PC-3 (cell line): ENCODE measurements around the gene URM1. TPM values are rescaled to one million over a fixed set of nuclear protein-coding genes. Genes with fewer than 3 reads are reported as not detected.

Experiments
- ATAC-seq: fragments of 200-7000 bp; cut with Tn5 transposase; 2 replicates; pipeline ENCODE4 v1.9.1; 2020; ENCODE audit warnings: mild to moderate bottlenecking, moderate library complexity
- BruUV-seq: library from RNA; stranded (reverse); fragments of 400-500 nt; replicated peaks from 2 replicates; lab custom pipeline; 2021; lab: Mats Ljungman, UMichigan
- CTCF ChIA-PET: fragments of 300-600 bp; sonication (Branson Sonifier 250); formaldehyde crosslinking; loops from one replicate; lab custom pipeline; 2022; ENCODE audit warnings: antibody characterized with exemption; lab: Charles Lee
- POLR2A ChIA-PET: fragments of 300-600 bp; sonication (Branson Sonifier 250); formaldehyde crosslinking; loops from one replicate; lab custom pipeline; 2022; ENCODE audit warnings: antibody characterized with exemption; ENCODE audit not compliant: unreplicated experiment; lab: Charles Lee
- DNase-seq: peaks from one replicate; pipeline ENCODE4 v3.0.0-alpha.2; 2015
- H2AFZ ChIP-seq: fragments of 300-600 bp; sonication (generic); 2 replicates; pipeline ENCODE4 v1.6.0; 2016; ENCODE audit warnings: antibody characterized with exemption, low read length
- H3F3A ChIP-seq: fragments of 300-600 bp; sonication (generic); one replicate; pipeline ENCODE4 v1.6.0; 2017; ENCODE audit warnings: antibody characterized with exemption, low read length, control low read depth, mild to moderate bottlenecking; ENCODE audit not compliant: unreplicated experiment
- H3K27ac ChIP-seq: fragments of 300-600 bp; sonication (generic); 2 replicates; pipeline ENCODE4 v1.5.1; 2016; ENCODE audit warnings: mild to moderate bottlenecking, low read length
- H3K27me3 ChIP-seq: fragments of 300-600 bp; sonication (generic); 2 replicates; pipeline ENCODE4 v1.6.1; 2016; ENCODE audit warnings: low read length, mixed read lengths
- H3K36me3 ChIP-seq: fragments of 300-600 bp; sonication (generic); 2 replicates; pipeline ENCODE4 v1.6.1; 2016; ENCODE audit warnings: low read depth, mixed run types, low read length, mixed read lengths
- H3K4me1 ChIP-seq: fragments of 300-600 bp; sonication (generic); 2 replicates; pipeline ENCODE4 v1.5.1; 2016; ENCODE audit warnings: low read length; ENCODE audit not compliant: insufficient read depth
- H3K4me2 ChIP-seq: fragments of 300-600 bp; sonication (generic); 2 replicates; pipeline ENCODE4 v1.6.0; 2016; ENCODE audit warnings: low read length
- H3K4me3 ChIP-seq: fragments of 300-600 bp; sonication (generic); 2 replicates; pipeline ENCODE4 v1.5.1; 2016; ENCODE audit warnings: mild to moderate bottlenecking, low read length, mixed read lengths
- H3K79me2 ChIP-seq: fragments of 300-600 bp; sonication (generic); 2 replicates; pipeline ENCODE4 v1.6.1; 2017; ENCODE audit warnings: low read length, mixed read lengths
- H3K9ac ChIP-seq: fragments of 300-600 bp; sonication (generic); 2 replicates; pipeline ENCODE4 v1.6.0; 2016; ENCODE audit warnings: mild to moderate bottlenecking, low read length
- H3K9me2 ChIP-seq: fragments of 300-600 bp; sonication (generic); replicated peaks from 2 replicates; pipeline ENCODE4 v1.6.1; 2016; ENCODE audit warnings: mixed run types, low read length, mixed read lengths
- H3K9me3 ChIP-seq: fragments of 300-600 bp; sonication (generic); 2 replicates; pipeline ENCODE4 v1.6.1; 2016; ENCODE audit warnings: low read length, mixed read lengths
- H4K20me1 ChIP-seq: fragments of 300-600 bp; sonication (generic); 2 replicates; pipeline ENCODE4 v1.6.1; 2016; ENCODE audit warnings: low read length, mixed read lengths
- EZH2 ChIP-seq: fragments of 300-600 bp; sonication (generic); IDR thresholded peaks from one replicate; pipeline ENCODE4 v1.6.1; 2017; ENCODE audit warnings: antibody characterized with exemption, mild to moderate bottlenecking, low read length; ENCODE audit not compliant: unreplicated experiment
- EZH2phosphoT487 ChIP-seq: fragments of 300-600 bp; sonication (generic); IDR thresholded peaks from 2 replicates; pipeline ENCODE4 v1.6.1; 2018; ENCODE audit warnings: mild to moderate bottlenecking, antibody characterized with exemption, low read length, borderline replicate concordance
- intact Hi-C: fragments of 100-400 bp; cut with micrococcal nuclease; formaldehyde crosslinking; loops from 2 replicates; pipeline ENCODE4 v1.9.0; 2023
- total RNA-seq: library from RNA; depleted of rRNA; stranded (reverse); fragments of >200 nt; gene quantifications from 2 replicates; pipeline ENCODE4 v1.2.3, GENCODE V29; 2014
- TF ChIP-seq, protein P1 (sequence below): fragments of 300-600 bp; sonication (generic); conservative IDR thresholded peaks from 2 replicates; pipeline ENCODE4 v1.5.1; 2017; ENCODE audit warnings: antibody characterized with exemption, low read depth, mild to moderate bottlenecking, low read length

The URM1 gene
- total RNA-seq, 1 experiment from 2014 or later: 29.1 TPM

DNA sequence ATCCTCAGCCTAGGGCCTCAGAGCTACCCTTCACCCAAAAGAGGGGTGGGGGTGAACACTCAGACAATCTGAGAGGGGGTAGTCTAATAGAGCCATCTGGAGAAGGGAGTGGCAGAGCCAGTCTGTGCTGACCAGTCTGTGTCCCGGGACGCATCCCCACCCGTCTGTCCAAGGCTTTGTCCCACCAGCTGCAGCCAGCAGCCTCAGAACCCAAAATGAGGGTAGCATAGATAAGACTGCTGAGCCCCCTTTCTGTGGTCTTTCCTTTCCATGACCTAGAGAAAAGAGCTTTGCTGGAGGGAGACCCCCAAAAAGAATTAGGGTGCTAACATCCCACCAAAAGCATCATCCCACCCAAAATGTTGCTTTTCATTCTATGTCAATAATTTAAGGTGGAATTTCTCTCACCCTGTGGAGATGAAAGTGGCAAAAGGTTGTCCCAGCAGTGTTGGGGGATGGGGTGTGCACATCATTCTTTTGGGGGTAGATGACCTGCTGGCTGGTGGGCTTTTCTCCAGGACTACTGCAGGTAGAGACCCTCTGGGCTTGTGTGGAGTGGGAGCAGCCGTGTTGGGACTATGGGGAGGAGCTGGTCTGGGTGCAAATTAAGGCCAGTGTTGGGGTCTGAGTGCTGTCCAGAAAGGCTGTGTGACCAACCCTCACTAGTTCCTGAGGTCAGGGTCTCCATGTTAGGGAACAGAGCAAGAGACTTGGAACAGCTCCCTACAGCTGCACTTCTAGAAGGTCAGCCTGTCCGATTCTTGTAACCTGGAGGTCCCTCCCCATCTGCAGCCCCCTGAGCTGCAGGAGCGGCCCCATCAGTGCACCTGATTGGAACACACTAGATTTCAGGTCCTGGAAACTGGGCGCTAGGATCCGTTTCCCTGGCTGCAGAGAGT is 19.9 kb downstream of the URM1 start:
- Histone ChIP-seq H2AFZ (no peak overlapping the region), H3K9me2 (no peaks in the 10 kb centered on the region), H3K4me1 (no peaks in the 10 kb centered on the region), H3K9ac (no peak overlapping the region), H3F3A (no peaks in the 10 kb centered on the region), H3K4me3 (no peak overlapping the region), H3K27me3 (no peaks in the 10 kb centered on the region), H3K36me3 (no peaks in the 10 kb centered on the region), H3K9me3 (no peaks in the 10 kb centered on the region), H4K20me1 (no peaks in the 10 kb centered on the region), H3K79me2 (no peaks in the 10 kb centered on the region), H3K27ac (no peak overlapping the region), H3K4me2 (no peak overlapping the region)
- DNase-seq (no peak), ATAC-seq (no peak)
- intact Hi-C loops: no loop called here
- ChIA-PET CTCF (no interaction called here), POLR2A (no interaction called here)
- no TSS peak for BruUV-seq
- TF ChIP-seq EZH2 (no peak), EZH2phosphoT487 (no peak)
- TF ChIP-seq, protein P1, sequence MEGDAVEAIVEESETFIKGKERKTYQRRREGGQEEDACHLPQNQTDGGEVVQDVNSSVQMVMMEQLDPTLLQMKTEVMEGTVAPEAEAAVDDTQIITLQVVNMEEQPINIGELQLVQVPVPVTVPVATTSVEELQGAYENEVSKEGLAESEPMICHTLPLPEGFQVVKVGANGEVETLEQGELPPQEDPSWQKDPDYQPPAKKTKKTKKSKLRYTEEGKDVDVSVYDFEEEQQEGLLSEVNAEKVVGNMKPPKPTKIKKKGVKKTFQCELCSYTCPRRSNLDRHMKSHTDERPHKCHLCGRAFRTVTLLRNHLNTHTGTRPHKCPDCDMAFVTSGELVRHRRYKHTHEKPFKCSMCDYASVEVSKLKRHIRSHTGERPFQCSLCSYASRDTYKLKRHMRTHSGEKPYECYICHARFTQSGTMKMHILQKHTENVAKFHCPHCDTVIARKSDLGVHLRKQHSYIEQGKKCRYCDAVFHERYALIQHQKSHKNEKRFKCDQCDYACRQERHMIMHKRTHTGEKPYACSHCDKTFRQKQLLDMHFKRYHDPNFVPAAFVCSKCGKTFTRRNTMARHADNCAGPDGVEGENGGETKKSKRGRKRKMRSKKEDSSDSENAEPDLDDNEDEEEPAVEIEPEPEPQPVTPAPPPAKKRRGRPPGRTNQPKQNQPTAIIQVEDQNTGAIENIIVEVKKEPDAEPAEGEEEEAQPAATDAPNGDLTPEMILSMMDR: no peak

DNA sequence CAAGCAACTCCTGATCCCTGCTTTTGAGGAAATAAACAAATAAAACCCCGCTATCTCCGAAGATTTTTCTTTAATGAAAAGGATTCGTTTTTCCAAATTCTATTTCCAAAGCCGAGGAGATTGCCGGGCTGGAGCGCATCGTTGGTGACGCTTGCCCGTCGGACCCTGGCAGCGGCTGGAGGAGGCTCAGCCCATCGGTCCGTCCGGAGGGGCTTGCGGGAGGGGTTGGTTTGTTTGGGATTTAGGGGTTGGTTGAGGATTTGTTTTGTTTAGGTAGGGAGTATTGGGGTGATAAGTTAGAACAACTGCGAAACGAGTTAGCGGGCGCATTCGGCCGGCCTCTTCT is 20.8 kb downstream of the URM1 start:
- no peak overlapping the region for H3K9ac ChIP-seq
- H3K27me3 ChIP-seq: no peaks in the 10 kb centered on the region
- BruUV-seq: no TSS peak
- no peaks in the 10 kb centered on the region for H3K9me3 ChIP-seq
- H3K4me2 ChIP-seq: no peak overlapping the region
- H3K79me2 ChIP-seq: no peaks in the 10 kb centered on the region
- no peaks in the 10 kb centered on the region for H3K4me1 ChIP-seq
- H3K9me2 ChIP-seq: no peaks in the 10 kb centered on the region
- H2AFZ ChIP-seq: no peak overlapping the region
- H3K36me3 ChIP-seq: no peaks in the 10 kb centered on the region
- no peaks in the 10 kb centered on the region for H4K20me1 ChIP-seq
- H3K27ac ChIP-seq: no peak overlapping the region
- CTCF ChIA-PET: no interaction called here
- intact Hi-C loops: no loop called here
- POLR2A ChIA-PET: no interaction called here
- DNase-seq (no peak), ATAC-seq (no peak)
- H3F3A ChIP-seq: no peaks in the 10 kb centered on the region
- TF ChIP-seq EZH2phosphoT487 (no peak), EZH2 (no peak)
- TF ChIP-seq, protein P1: no peak
- no peak overlapping the region for H3K4me3 ChIP-seq
